HTERT RPE-1 (cell line): ENCODE results near the gene SPRY2.

Source experiments
- in situ Hi-C: fragments of 300-500 bp; cut with MboI; formaldehyde crosslinking; loops from 4 replicates; pipeline ENCODE4 v1.14.3; 2020; ENCODE audit warnings: low sequenced_read_pairs

SPRY2 gene

DNA sequence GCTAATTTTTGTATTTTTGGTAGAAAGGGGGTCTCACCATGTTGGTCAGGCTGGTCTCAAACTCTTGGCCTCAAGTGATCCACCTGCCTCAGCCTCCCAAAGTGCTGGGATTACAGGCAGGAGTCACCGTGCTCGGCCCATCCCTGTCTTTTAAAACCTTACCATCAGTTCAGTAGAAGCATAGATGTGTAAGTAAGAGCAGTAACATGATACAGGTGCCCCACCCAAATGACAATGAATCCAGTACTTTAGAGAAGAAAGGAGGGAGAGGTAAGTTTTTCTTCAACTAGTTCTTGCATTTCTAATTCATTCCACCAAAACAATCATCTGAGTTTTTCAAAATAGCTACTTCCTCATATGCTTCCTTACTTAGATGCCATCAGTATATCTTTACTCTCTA lies 21.9 kb downstream of the SPRY2 start:
- in situ Hi-C loops: no loop called here

DNA sequence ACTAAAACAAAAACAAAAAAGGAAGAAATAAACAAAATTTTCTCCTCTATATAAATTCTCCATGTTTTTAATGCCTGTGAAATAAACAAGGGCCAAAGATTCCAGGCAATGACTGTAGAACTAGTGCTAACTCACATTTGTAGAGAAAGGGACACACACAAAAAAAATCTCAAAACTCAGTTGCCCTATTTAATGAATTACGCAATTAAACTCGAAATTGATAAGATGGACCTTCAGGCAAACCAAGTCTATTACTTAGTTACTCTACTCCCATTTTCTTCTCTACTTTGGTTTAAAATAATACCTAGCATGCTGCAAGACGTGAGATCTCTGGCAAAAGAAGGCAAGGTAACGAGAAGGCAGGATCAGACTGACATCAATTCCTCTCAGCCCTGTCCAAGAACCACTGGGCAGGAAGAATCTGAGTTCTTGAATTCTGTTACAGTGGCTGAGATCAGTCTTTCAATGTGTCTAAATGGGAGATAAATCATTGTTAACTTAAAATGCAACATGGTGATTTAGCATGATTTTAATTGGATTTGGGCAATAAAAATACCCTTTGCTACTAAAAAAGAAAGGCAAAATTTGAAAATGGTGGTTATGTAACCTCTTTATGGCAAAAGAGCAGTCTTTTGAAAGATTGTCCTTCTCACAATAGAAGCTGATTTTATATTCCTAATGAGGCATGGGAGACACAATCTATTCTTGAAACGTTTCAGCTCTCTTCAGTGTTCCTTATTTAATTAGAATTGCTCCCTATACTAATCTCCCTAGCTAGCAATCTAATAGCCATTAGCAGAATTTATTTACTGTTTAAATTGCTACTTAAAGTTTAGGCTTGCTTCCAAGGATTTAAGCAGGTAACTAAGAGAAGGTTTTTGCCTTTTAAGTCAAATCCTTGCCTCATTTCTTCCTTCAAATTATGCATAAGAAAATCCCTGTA lies 25.9 kb downstream of the SPRY2 start:
- in situ Hi-C loops: no loop called here

- in situ Hi-C loops: no loop called here
Observed at GRCh38 chr13:80313668-80314256, 27.2 kb downstream of the SPRY2 start.

DNA sequence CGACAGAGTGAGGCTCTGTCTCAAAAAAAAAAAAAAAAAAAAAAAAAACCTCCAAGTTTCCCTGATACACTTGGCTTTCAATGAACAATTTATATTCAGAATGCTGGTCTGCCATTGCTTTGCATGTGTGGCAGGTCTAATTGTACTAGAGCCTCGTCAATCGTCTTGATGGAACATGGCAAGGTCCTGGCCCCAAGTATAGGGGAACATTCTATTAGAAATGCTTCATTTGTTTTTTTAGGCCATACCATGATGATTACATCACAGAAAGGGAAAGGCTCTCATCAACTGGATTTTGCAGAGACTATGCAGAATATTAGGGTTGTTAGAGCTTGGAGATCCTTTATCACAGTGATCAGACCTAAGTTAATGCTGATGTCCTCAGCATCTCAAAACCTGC lies 28.0 kb downstream of the SPRY2 start:
- in situ Hi-C loops: no loop called here

GRCh38 chr13:80312012-80312704 lies 28.8 kb downstream of the SPRY2 start:
- in situ Hi-C loops: no loop called here

GRCh38 chr13:80309926-80310325 lies 31.0 kb downstream of the SPRY2 start:
- in situ Hi-C loops: no loop called here

DNA sequence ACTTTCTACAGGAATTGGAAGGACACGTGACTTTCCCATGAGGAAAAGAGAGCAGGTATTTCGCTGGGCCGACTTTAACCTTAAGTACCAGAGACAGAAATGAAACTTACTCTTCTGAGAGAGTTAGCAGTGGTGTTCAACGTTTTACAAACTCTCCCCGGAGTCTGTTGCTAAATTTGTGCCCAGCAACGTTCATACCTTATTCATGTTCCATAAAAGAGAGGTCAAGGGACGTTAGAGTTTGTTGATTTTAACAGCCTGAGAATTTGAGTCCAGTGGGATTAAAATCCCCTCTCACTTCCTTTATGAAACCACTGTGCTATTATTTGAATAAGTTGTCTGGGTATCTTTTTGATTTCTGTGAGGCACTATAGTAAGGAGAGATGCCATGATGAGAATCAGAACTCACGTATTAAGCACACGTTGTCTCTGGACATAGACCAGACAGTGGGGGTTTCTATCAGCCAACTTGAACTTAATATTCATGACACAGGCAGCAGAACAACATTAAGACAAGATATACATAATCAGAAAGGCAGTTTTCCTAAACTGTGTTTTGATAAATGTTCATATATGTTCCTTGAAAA lies 33.4 kb downstream of the SPRY2 start:
- in situ Hi-C loops: no loop called here

DNA sequence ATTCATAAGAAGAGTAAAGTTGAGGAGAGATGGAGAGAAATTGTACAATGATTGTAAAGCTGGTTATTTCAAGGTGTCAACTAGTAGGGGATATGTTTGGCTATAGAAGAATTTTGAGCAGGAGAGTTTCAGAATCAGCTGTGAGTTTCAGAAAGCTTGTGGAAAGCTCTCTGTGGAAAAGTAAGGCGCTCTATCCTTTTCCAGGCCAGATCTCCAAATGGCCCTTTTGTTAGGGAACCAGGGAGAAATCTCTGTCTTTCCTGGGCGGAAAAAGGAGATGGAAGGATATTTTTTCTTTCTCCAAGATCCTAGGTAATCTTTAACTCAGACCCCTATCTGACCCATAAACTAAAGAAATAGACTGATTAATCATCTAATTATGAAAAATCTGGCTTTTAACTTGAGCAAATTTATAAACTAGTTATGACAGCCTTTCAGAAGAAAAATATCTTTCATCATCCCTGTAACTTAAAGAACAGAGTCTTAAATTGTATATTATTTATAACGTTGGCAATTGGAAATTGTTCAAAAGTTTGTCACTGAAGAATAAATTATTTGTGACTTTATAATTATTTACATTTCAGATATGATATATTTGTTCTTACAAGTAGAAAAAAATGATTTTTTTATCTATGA lies 34.5 kb downstream of the SPRY2 start:
- in situ Hi-C loops: no loop called here

DNA sequence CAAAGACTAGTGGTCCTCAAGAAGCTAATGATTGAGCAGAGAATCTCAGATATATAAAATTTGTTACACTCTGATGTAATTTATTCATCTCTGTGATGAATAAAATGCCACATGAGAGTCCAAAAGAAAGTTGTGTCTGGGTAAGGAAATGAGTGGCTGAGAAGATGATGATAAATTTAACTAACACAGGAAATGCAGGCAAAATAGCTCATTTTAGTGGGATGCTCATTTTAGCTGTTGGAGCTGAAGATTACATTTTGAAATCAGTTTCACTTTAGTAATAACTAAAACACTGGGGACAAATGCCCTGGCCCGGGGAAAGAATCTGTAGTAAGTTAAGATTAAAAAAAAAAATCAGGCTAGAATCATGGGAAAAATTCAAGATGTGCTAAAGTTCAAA lies 35.2 kb downstream of the SPRY2 start:
- in situ Hi-C loops: no loop called here

- in situ Hi-C loops: no loop called here
Observed at GRCh38 chr13:80303225-80303811, 37.6 kb downstream of the SPRY2 start.

DNA sequence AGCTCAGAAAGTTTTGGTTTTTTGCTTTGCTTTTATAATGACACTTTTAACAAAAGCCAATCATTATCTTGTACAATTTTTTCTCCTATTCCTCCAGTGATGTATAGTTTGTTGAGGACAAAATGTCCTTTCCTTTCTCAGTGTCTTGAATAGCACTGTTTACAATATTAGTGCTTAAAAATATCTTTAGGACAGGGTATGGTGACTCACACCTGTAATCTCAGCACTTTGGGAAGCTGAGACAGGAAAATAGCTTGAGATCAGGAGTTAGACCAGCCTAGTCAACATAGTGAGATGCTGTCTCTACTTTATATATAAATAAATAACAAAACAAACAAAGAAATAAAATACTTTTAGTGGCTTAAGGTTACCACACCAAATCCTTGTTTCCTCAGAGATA lies 41.9 kb downstream of the SPRY2 start:
- in situ Hi-C loops: no loop called here

- in situ Hi-C loops: no loop called here
Observed at GRCh38 chr13:80297503-80297902, 43.4 kb downstream of the SPRY2 start.

DNA sequence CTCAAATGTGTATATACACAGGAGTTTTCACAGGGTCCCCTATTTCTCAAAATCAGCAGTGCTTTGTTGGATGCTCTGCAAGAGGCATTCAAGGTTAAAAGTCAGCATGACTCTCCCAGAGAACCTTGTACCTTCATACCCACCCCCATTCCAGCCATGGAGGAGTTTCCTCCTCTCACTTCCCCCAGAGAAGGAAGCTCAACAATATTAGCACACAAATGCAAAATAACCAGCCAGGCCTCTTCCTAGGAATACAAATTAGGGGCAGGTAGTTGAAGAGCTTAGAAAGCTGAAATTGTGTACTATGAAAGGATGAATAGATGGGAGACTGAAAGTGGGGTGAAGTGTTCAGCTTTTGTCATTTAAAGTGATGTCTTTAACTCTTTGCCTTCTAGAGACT lies 43.8 kb downstream of the SPRY2 start:
- in situ Hi-C loops: no loop called here

- in situ Hi-C loops: no loop called here
Observed at GRCh38 chr13:80296638-80297037, 44.3 kb downstream of the SPRY2 start.

GRCh38 chr13:80290591-80290990 lies 50.3 kb downstream of the SPRY2 start:
- in situ Hi-C loops: no loop called here
